ENCODE results near the gene LRSAM1. TPM values are rescaled to one million over a fixed set of nuclear protein-coding genes. Genes with fewer than 3 reads are reported as not detected.

The LRSAM1 gene
- polyA plus RNA-seq, 1 experiment = 3.4 TPM

- H3K4me3 ChIP-seq (ENCODE audit: low read depth, low read length) = no peak overlapping the region
- peak overlapping the region; percentile 73 for H3K27ac ChIP-seq (ENCODE audit: low read depth, low read length)
- no peaks in the 10 kb centered on the region for H3K27me3 ChIP-seq (ENCODE audit: control insufficient read depth, insufficient read depth, low read length)
- no peak for DNase-seq (ENCODE audit: low read depth, low spot score)
- CTCF ChIA-PET = no interaction called here
- POLR2A ChIA-PET = interaction anchor here (0.6 to 1.1 kb wide), 3 partner anchors 11 to 22 kb away, joined by 3 to 5 read pairs (median 4); no protein-coding TSS in a partner anchor
- no peaks in the 10 kb centered on the region; the same call in 1 of the 2 replicates for H3K9me3 ChIP-seq (ENCODE audit: control insufficient read depth, insufficient read depth, low read length)
- no peak for TF ChIP-seq CTCF (IDR thresholded peaks at IDR 0.05; ENCODE audit: low read depth, low read length)
Observed at GRCh38 chr9:127545196-127546124, 94.2 kb downstream of the LRSAM1 start.

GRCh38 chr9:127546125-127546832 lies 95.0 kb downstream of the LRSAM1 start:
- no peaks in the 10 kb centered on the region; the same call in 1 of the 2 replicates for H3K9me3 ChIP-seq (ENCODE audit: control insufficient read depth, insufficient read depth, low read length)
- POLR2A ChIA-PET = interaction anchor here (1.1 kb wide), 1 partner anchor 15 kb away, joined by 5 read pairs; no protein-coding TSS in a partner anchor
- no peak overlapping the region for H3K4me3 ChIP-seq (ENCODE audit: low read depth, low read length)
- no peaks in the 10 kb centered on the region for H3K27me3 ChIP-seq (ENCODE audit: control insufficient read depth, insufficient read depth, low read length)
- TF ChIP-seq CTCF (IDR thresholded peaks at IDR 0.05; ENCODE audit: low read depth, low read length) = no peak
- CTCF ChIA-PET = no interaction called here
- DNase-seq (ENCODE audit: low read depth, low spot score) = no peak
- H3K27ac ChIP-seq (ENCODE audit: low read depth, low read length) = peak overlapping the region; percentile 73

GRCh38 chr9:127548352-127548881 lies 97.1 kb downstream of the LRSAM1 start:
- ChIA-PET POLR2A (no interaction called here), CTCF (interaction anchor here (1.2 kb wide), 1 partner anchor 23 kb away, joined by 3 read pairs; no protein-coding TSS in a partner anchor)
- H3K27me3 ChIP-seq (ENCODE audit: control insufficient read depth, insufficient read depth, low read length) = no peaks in the 10 kb centered on the region
- peak overlapping the region; percentile 31 for H3K27ac ChIP-seq (ENCODE audit: low read depth, low read length)
- TF ChIP-seq CTCF (IDR thresholded peaks at IDR 0.05; ENCODE audit: low read depth, low read length) = no peak
- no peak for DNase-seq (ENCODE audit: low read depth, low spot score)
- H3K9me3 ChIP-seq (ENCODE audit: control insufficient read depth, insufficient read depth, low read length) = no peaks in the 10 kb centered on the region; the same call in 1 of the 2 replicates
- no peak overlapping the region for H3K4me3 ChIP-seq (ENCODE audit: low read depth, low read length)

GRCh38 chr9:127549218-127549617 lies 97.9 kb downstream of the LRSAM1 start:
- no peak overlapping the region for H3K27ac ChIP-seq (ENCODE audit: low read depth, low read length)
- DNase-seq (ENCODE audit: low read depth, low spot score) = no peak
- no peaks in the 10 kb centered on the region for H3K27me3 ChIP-seq (ENCODE audit: control insufficient read depth, insufficient read depth, low read length)
- POLR2A ChIA-PET = no interaction called here
- no peak for TF ChIP-seq CTCF (IDR thresholded peaks at IDR 0.05; ENCODE audit: low read depth, low read length)
- CTCF ChIA-PET = interaction anchor here (1.2 kb wide), 1 partner anchor 24 kb away, joined by 3 read pairs; no protein-coding TSS in a partner anchor
- no peaks in the 10 kb centered on the region; the same call in 1 of the 2 replicates for H3K9me3 ChIP-seq (ENCODE audit: control insufficient read depth, insufficient read depth, low read length)
- H3K4me3 ChIP-seq (ENCODE audit: low read depth, low read length) = no peak overlapping the region

Data from AG04450 (cell line).